ENCODE data around the gene GOLGA6C.
"Not testable (repeated sequence)": the region's sequence is repeated elsewhere in the genome, so short reads cannot be mapped to it uniquely, and the experiment has no call there.

- TF ChIP-seq POLR2AphosphoS5, EP300, POLR2A (IDR thresholded peaks at IDR 0.05): not testable (repeated sequence)
- TF ChIP-seq, protein P1, sequence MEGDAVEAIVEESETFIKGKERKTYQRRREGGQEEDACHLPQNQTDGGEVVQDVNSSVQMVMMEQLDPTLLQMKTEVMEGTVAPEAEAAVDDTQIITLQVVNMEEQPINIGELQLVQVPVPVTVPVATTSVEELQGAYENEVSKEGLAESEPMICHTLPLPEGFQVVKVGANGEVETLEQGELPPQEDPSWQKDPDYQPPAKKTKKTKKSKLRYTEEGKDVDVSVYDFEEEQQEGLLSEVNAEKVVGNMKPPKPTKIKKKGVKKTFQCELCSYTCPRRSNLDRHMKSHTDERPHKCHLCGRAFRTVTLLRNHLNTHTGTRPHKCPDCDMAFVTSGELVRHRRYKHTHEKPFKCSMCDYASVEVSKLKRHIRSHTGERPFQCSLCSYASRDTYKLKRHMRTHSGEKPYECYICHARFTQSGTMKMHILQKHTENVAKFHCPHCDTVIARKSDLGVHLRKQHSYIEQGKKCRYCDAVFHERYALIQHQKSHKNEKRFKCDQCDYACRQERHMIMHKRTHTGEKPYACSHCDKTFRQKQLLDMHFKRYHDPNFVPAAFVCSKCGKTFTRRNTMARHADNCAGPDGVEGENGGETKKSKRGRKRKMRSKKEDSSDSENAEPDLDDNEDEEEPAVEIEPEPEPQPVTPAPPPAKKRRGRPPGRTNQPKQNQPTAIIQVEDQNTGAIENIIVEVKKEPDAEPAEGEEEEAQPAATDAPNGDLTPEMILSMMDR (IDR thresholded peaks at IDR 0.05) = not testable (repeated sequence)
Measured at GRCh38 chr15:75227112-75227511, 31.0 kb upstream of the GOLGA6C start.

Measured in gastroesophageal sphincter (tissue), 3 donors.